Mucosa of descending colon (tissue), 3 donors: ENCODE results near the gene PRKAB1. TPM values are rescaled to one million over a fixed set of nuclear protein-coding genes. Genes with fewer than 3 reads are reported as not detected.

Experiments
- ATAC-seq: fragments of 200-7000 bp; cut with Tn5 transposase; one replicate; pipeline ENCODE4 v1.9.1; 2020; ENCODE audit warnings: mild to moderate bottlenecking, moderate library complexity
- DNase-seq, 3 donors: peaks; one replicate each; pipeline ENCODE4 v3.0.0-alpha.2; 2020
- H3K36me3 ChIP-seq: fragments of 200-600 bp; one replicate; pipeline ENCODE4 v1.8.0; 2021; ENCODE audit warnings: low read depth, mild to moderate bottlenecking
- H3K4me1 ChIP-seq: fragments of 200-600 bp; one replicate; pipeline ENCODE4 v1.8.0; 2021; ENCODE audit warnings: low read depth, mild to moderate bottlenecking
- H3K4me3 ChIP-seq: fragments of 200-600 bp; one replicate; pipeline ENCODE4 v1.8.0; 2021; ENCODE audit warnings: mild to moderate bottlenecking
- H3K9me3 ChIP-seq: fragments of 200-600 bp; one replicate; pipeline ENCODE4 v1.8.0; 2021; ENCODE audit warnings: mild to moderate bottlenecking
- CTCF ChIP-seq: fragments of 200-600 bp; IDR thresholded peaks from one replicate; pipeline ENCODE4 v1.8.0; 2022; ENCODE audit warnings: antibody characterized with exemption, mild to moderate bottlenecking
- intact Hi-C, 2 donors: fragments of 100-400 bp; cut with DNase I in 1 of 2; cut with micrococcal nuclease in 1 of 2; formaldehyde crosslinking; loops; one replicate each; pipeline versions ENCODE4 v1.11.0 to v1.11.1; 2022; cut with DNase I, micrococcal nuclease
- total RNA-seq, 3 donors: library from RNA; stranded (reverse); fragmentation: NEBNext Ultra II Directional in 2 of 3; extraction: Animal tissue kit (Norgen Biotek cat#: 25700) in 2 of 3; gene quantifications; one replicate each; pipeline versions ENCODE4 v1.2.1 to v1.2.4, GENCODE V29; 2021 to 2023
- donor health status: DM: no; HTN: no; CAD: no; lungs with moderate emphysema.
- donor health status: DM: no; HTN: no; CAD: no.
- donor health status: DM: no; HTN: yes; CAD: no.

The PRKAB1 gene
- total RNA-seq, 3 donors from 2014 or later = 63.8 to 127 (median 90.1) TPM

GRCh38 chr12:119665164-119665929 lies 2.6 kb upstream of the PRKAB1 start:
- ATAC-seq (no peak), DNase-seq (no peak)

GRCh38 chr12:119666226-119666795 lies 1.6 kb upstream of the PRKAB1 start:
- no peak for DNase-seq
- intact Hi-C loops = no loop called here
- no peaks in the 10 kb centered on the region for H3K36me3 ChIP-seq
- H3K9me3 ChIP-seq = no peaks in the 10 kb centered on the region
- H3K4me1 ChIP-seq = peaks cover 21% of the 10 kb centered on the region
- H3K4me3 ChIP-seq = no peak overlapping the region
- no peak for ATAC-seq
- TF ChIP-seq CTCF = no peak

More at GRCh38 chr12:119665164-119665929, 2.6 kb upstream of the PRKAB1 start:
- Histone ChIP-seq H3K4me1 (peaks cover 12% of the 10 kb centered on the region), H3K4me3 (no peak overlapping the region), H3K36me3 (no peaks in the 10 kb centered on the region), H3K9me3 (no peaks in the 10 kb centered on the region)
- TF ChIP-seq CTCF = no peak
- intact Hi-C loops = no loop called here

GRCh38 chr12:119666900-119667576 lies 895 bp upstream of the PRKAB1 start:
- Histone ChIP-seq H3K4me3 (no peak overlapping the region), H3K9me3 (no peaks in the 10 kb centered on the region), H3K4me1 (peaks cover 21% of the 10 kb centered on the region), H3K36me3 (no peaks in the 10 kb centered on the region)
- DNase-seq (no peak), ATAC-seq (no peak)
- no peak for TF ChIP-seq CTCF
- intact Hi-C loops = no loop called here

- intact Hi-C loops = no loop called here
- H3K4me1 ChIP-seq = peaks cover 35% of the 10 kb centered on the region
- no peak for DNase-seq
Observed at GRCh38 chr12:119668324-119668841, 450 bp downstream of the PRKAB1 start.

More at GRCh38 chr12:119668324-119668841, 450 bp downstream of the PRKAB1 start:
- ATAC-seq = peak; percentile 1
- TF ChIP-seq CTCF = no peak
- Histone ChIP-seq H3K9me3 (no peaks in the 10 kb centered on the region), H3K4me3 (peak overlapping the region; percentile 76), H3K36me3 (no peaks in the 10 kb centered on the region)
